DMS79 treated with DMSO at 0.1 percent for 48 hours (cell line): ENCODE results near the gene ZNF585A.
"Not testable (repeated sequence)": the region's sequence is repeated elsewhere in the genome, so short reads cannot be mapped to it uniquely, and the experiment has no call there.

Experiments used
- DNase-seq: peaks from one replicate; lab custom pipeline; 2025; lab: John Stamatoyannopoulos, UW

ZNF585A gene

GRCh38 chr19:37172368-37173366 is at the start of gene ZNF585A:
TSS of gene ZNF585A (minus strand) at chr19:37172695. CDS start at chr19:37169910, 2,785 bp downstream.
- DNase-seq: peak; percentile 98

- no peak for DNase-seq
These were observed 48.6 kb upstream of the ZNF585A start for GRCh38 chr19:37221136-37221535.

DNA sequence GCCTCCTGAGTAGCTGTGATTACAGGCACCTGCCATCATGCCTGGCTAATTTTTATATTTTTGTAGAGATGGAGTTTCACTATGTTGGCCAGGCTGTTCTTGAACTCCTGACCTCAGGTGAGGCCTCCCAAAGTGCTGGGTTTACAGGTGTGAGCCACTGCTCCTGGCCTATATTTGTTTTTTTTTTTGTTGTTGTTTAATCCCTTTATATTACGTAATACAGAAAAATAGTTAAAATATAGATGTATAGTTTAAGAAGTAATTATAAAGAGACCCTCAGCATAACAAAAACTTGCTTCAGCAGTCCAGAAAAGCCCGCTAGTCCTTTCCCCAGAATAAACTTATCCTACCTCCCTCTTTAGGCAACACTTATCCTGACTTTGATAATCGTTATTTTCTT is 47.9 kb upstream of the ZNF585A start:
- DNase-seq: no peak

DNA sequence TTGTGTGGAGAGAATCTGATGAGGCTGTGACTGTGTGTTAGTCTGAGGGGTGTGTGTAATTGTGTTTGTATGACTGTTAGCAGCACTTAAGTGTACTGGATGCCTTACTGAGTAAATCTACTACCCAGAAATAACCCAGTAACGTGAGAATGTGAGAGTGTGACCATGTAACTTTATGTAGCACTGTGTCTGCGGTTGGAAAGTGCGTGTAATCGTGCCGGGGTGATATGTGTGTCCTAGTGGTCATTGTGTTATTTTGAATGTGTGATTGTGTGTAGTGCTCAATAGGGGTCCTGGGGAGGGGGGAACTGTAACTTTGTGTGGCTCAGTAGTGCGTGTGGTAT is 46.1 kb upstream of the ZNF585A start:
- DNase-seq: no peak

GRCh38 chr19:37217775-37218591 is 45.5 kb upstream of the ZNF585A start, which contains the start of gene ZNF383:
TSS of gene ZNF383 (plus strand) at chr19:37218214. CDS start at chr19:37230454, 12,240 bp downstream.
- DNase-seq: peak; percentile 95

GRCh38 chr19:37217480-37217774 is 44.9 kb upstream of the ZNF585A start:
- DNase-seq: no peak

DNA sequence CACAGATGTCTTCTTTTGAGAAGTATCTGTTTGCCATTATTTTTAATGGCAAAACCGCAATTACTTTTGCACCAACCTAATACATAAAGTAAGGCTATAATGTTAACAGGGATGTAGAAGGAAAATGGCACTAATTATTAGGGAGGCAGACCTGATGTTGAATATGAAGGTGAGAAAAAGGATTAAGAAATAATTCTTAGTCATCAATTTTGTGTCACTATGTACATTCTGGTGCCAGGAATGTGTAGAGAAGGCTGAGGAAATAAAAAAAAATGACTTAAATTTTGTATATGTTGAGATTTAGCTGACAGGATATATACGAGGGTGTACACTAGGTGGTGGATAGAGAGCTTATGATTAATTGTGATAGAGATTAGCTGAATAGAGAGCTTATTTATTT is 25.3 kb upstream of the ZNF585A start:
- DNase-seq: no peak

DNA sequence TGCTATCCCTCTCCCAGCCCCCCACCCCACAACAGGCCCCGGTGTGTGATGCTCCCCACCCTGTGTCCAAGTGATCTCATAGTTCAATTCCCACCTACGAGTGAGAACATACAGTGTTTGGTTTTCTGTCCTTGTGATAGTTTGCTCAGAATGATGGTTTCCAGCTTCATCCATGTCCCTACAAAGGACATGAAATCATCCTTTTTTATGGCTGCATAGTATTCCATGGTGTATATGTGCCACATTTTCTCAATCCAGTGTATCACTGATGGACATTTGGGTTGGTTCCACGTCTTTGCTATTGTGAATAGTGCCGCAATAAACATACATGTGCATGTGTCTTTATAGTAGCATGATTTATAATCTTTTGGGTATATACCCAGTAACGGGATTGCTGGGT is 24.6 kb upstream of the ZNF585A start:
- not testable (repeated sequence) for DNase-seq

DNA sequence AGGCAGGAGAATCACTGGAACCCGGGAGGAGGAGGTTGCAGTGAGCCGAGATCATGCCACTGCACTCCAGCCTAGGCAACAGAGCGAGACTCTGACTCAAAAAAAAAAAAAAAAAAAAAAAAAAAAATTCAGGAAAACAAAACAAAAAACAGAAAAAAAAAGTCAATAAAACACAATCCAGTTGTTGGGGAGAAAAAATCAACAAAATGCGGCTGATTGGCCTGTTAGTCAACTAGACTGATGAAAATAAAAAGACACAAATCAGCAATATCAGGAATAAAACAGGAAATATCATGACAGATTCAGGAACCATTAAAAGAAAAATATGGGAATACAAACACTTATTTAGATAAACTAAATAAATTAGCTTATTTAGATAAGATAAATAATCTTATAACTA is 22.8 kb upstream of the ZNF585A start:
- DNase-seq: not testable (repeated sequence)

DNA sequence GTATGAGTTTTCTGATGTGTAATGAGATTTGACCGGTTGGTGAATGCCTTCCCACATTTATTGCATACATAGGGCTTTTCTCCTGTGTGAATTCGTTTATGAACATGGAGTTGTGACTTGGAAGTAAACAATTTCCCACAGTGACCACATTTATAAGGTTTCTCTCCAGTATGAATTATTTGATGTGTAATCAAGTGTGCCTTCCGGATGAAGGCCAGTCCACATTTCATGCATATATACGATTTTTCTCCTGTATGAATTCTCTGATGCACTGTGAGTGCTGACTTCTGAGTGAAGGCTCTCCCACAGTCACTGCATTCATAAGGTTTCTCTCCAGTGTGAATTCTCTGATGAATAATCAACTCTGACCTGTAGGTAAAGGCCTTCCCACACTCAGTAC is 13.6 kb upstream of the ZNF585A start:
- DNase-seq: not testable (repeated sequence)

DNA sequence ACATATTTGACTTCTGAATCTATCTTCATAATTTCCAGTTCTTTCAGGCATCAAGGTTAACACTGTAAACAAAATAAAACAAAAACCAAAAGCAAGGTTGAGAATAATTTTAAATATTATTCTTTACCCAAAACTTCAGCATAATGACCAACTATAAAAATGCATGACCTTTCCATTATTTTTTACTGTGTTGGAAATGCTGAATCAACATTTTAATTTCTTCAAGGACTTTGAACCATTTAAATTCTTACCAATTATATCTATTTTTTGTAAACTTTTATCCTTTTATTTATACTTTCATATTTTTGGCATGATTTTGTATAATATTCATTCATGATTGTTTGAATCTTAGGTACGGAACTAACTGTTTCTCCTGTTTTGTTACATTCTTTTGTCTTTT is 6.9 kb downstream of the ZNF585A start:
- DNase-seq: no peak

DNA sequence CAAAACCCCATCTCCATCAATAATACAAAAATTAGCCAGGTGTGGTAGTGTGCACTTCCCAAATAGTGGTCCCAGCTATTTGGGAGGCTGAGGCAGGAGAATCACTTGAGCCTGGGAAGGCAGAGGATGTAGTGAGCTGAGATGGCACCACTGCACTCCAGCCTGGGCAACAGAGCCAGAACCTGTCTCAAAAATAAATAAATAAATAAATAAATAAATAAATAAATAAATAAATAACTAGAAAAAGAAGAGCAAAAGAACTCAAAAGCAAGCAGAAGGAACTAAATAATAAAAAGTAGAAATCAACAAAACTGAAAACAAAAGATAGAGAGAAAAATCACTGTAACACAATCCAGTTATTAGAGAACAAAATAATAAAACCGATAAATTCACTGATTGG is 12.3 kb downstream of the ZNF585A start:
- DNase-seq: no peak

GRCh38 chr19:37148214-37148613 is 24.3 kb downstream of the ZNF585A start:
- no peak for DNase-seq

DNA sequence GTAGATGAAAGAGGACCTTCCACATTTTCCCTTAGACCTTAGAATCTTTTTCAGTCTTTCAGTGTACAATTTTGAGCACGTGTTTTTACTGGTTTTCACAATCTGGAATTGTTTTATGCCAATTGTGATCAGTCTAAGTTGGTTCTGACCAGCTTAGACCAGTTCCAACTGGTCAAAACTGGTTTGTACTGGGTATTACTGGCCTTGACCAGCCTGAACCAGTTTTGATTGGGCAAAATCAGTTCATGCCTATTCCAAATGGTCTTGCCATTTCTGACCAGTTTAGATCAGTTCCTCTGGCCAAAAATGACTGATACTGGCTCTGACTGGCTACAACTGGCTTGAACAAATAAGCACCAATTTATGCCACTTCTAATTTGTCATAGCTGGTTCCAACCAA is 36.4 kb downstream of the ZNF585A start:
- no peak for DNase-seq

GRCh38 chr19:37128821-37129177 is 43.7 kb downstream of the ZNF585A start:
- no peak for DNase-seq

DNA sequence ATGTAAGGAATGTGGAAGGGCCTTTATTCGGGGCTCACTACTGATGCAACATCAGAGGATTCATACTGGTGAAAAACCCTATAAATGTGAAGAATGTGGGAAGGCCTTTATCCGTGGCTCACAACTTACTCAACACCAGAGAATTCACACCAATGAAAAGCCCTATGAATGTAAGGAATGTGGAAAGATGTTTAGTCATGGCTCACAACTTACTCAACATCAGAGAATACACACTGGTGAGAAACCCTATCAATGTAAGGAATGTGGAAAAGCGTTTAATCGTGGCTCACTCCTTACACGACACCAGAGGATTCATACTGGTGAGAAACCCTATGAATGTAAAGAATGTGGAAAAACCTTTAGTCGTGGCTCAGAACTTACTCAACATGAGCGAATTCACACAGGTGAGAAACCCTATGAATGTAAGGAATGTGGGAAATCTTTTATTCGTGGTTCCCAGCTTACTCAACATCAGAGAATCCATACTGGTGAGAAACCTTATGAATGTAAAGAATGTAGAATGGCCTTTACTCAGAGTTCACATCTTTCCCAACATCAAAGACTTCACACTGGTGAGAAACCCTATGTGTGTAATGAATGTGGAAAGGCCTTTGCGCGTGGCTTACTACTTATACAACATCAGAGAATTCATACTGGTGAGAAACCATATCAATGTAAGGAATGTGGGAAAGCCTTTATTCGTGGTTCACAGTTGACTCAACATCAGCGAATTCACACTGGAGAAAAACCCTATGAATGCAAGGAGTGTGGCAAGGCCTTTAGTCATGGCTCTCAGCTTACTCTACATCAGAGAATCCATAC is 44.3 kb downstream of the ZNF585A start:
- no peak for DNase-seq

- DNase-seq: not testable (repeated sequence)
These were observed 50.4 kb downstream of the ZNF585A start for GRCh38 chr19:37122093-37122492.

DNA sequence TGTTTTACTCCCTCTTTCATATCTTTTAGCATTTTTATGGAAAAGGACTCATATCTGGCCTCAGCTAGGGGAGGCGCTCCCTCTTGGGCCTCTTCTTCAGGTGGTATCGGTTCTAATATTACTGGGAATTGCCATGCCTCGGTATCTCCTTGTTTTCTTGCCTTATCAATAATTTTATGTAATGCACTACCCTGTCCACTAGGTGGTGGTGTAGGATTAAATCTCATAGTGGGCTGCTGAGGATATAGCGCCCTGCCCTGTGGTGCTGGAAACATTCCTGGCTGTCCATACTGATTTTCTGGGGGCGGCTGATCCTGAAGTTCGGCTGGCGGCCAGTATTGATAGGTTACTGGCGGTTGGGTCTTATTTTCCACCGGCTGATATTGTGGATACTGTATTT is 58.5 kb downstream of the ZNF585A start:
- no peak for DNase-seq

GRCh38 chr19:37111753-37112152 is 60.7 kb downstream of the ZNF585A start:
- DNase-seq: not testable (repeated sequence)

- not testable (repeated sequence) for DNase-seq
These were observed 68.4 kb downstream of the ZNF585A start for GRCh38 chr19:37104135-37104534.

DNA sequence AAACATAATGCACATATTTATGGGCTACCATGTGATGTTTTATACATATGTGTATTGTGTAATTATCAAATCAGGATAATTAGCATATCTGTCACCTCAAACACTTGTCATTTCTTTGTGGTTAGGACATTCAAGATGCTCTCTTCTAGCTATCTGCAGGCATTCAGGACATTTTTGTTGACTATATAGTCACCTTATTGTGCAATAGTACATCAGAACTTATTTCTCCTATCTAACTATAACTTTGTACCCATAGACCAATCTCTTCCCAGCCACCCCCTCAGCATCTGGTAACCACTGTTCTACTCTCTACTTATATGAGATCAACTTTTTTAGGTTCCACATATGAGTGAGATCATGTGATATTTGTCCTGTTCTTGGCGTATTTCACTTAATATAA is 73.9 kb downstream of the ZNF585A start:
- DNase-seq: no peak

DNA sequence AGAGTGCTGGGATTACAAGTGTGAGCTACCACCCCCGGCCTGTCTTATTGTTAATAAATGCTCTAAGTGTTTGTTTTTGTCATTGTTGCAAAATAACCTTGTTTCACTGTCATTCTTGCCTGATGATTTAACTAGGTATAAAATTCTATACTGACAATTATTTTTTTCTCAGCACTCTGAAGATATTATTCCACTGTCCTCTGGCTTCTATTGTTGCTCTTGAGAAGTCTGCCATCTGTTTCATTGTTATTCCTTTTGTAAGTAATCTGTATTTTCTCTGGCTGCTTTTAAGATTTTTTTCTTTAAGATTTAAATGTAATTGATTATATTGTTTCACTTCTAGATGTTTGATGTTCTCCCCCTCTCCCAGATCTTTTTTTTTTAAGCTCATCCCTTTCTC is 76.6 kb downstream of the ZNF585A start:
- no peak for DNase-seq
